Pons (tissue), 1 donor: ENCODE data around the gene ANAPC16.
"Not testable (repeated sequence)": the region's sequence is repeated elsewhere in the genome, so short reads cannot be mapped to it uniquely, and the experiment has no call there.

Source experiments
- DNase-seq: peaks from one replicate; pipeline ENCODE4 v3.0.0-alpha.2; 2016; ENCODE audit warnings: low spot score

Gene ANAPC16

GRCh38 chr10:72211832-72212231 is 4.0 kb upstream of the ANAPC16 start:
- not testable (repeated sequence) for DNase-seq

- DNase-seq: no peak
Observed at GRCh38 chr10:72218325-72218724, 2.5 kb downstream of the ANAPC16 start.

GRCh38 chr10:72218726-72219125 is 2.9 kb downstream of the ANAPC16 start:
- DNase-seq: no peak

GRCh38 chr10:72219235-72219814 is 3.5 kb downstream of the ANAPC16 start:
- no peak for DNase-seq

GRCh38 chr10:72220637-72221036 is 4.8 kb downstream of the ANAPC16 start:
- no peak for DNase-seq

- no peak for DNase-seq
Observed at GRCh38 chr10:72221278-72221677, 5.5 kb downstream of the ANAPC16 start.

GRCh38 chr10:72223743-72224101 is 7.9 kb downstream of the ANAPC16 start:
- peak; percentile 45 for DNase-seq

GRCh38 chr10:72224191-72224590 is 8.4 kb downstream of the ANAPC16 start:
- DNase-seq: not testable (repeated sequence)

GRCh38 chr10:72226418-72227027 is 10.7 kb downstream of the ANAPC16 start:
- DNase-seq: no peak

GRCh38 chr10:72227826-72228225 is 12.0 kb downstream of the ANAPC16 start:
- no peak for DNase-seq

GRCh38 chr10:72228318-72228751 is 12.5 kb downstream of the ANAPC16 start:
- no peak for DNase-seq

- DNase-seq: no peak
Observed at GRCh38 chr10:72229261-72230251, 13.7 kb downstream of the ANAPC16 start.

- no peak for DNase-seq
Observed at GRCh38 chr10:72233621-72234020, 17.8 kb downstream of the ANAPC16 start.

GRCh38 chr10:72234560-72235095 is 18.8 kb downstream of the ANAPC16 start:
- DNase-seq: no peak

GRCh38 chr10:72235544-72236279 is 19.9 kb downstream of the ANAPC16 start:
- no peak for DNase-seq

- no peak for DNase-seq
Observed at GRCh38 chr10:72238392-72239175, 22.8 kb downstream of the ANAPC16 start.

- no peak for DNase-seq
Observed at GRCh38 chr10:72239409-72239808, 23.6 kb downstream of the ANAPC16 start.

GRCh38 chr10:72240371-72240770 is 24.6 kb downstream of the ANAPC16 start:
- no peak for DNase-seq

- DNase-seq: no peak
Observed at GRCh38 chr10:72241691-72242252, 26.0 kb downstream of the ANAPC16 start.

GRCh38 chr10:72242675-72243074 is 26.9 kb downstream of the ANAPC16 start:
- peak; percentile 68 for DNase-seq
